H1 (cell line): ENCODE results near the gene SMARCA1. TPM values are rescaled to one million over a fixed set of nuclear protein-coding genes. Genes with fewer than 3 reads are reported as not detected.

Source experiments
- CTCF ChIA-PET: fragments of 300-600 bp; sonication (Branson Sonifier 250); formaldehyde crosslinking; loops from one replicate; lab custom pipeline; 2021; ENCODE audit not compliant: partially characterized antibody; lab: Charles Lee
- POLR2A ChIA-PET: fragments of 300-600 bp; sonication (Branson Sonifier 250); formaldehyde crosslinking; loops from one replicate; lab custom pipeline; 2021; ENCODE audit warnings: inconsistent platforms; ENCODE audit not compliant: partially characterized antibody; lab: Charles Lee
- DNase-seq, 2 experiments: peaks; one replicate each; pipeline versions ENCODE4 v3.0.0 to v3.0.0-alpha.2; 2010 to 2022; ENCODE audit warnings: low spot score in 2 of 2, low read depth in 1 of 2, mixed read lengths in 1 of 2
- FAIRE-seq: peaks from 2 replicates; lab custom pipeline; 2011; peaks lifted over from hg19 to GRCh38; lab: Jason Lieb, UNC
- H2AFZ ChIP-seq: 2 replicates; pipeline ENCODE4 v1.8.1; 2012; ENCODE audit warnings: low read length, inconsistent platforms
- H2AK5ac ChIP-seq: 2 replicates; pipeline ENCODE4 v1.6.1; 2013; ENCODE audit warnings: low read depth, low read length
- H2BK120ac ChIP-seq: replicated peaks from 2 replicates; pipeline ENCODE3; 2013; ENCODE audit warnings: low read depth, low read length, inconsistent platforms
- H2BK12ac ChIP-seq: 2 replicates; pipeline ENCODE4 v1.6.1; 2013; ENCODE audit warnings: low read depth, low read length
- H2BK15ac ChIP-seq: 2 replicates; pipeline ENCODE4 v1.6.1; 2013; ENCODE audit warnings: low read length
- H2BK20ac ChIP-seq: 2 replicates; pipeline ENCODE4 v1.6.1; 2013; ENCODE audit warnings: low read length
- H2BK5ac ChIP-seq: 2 replicates; pipeline ENCODE4 v1.6.1; 2013; ENCODE audit warnings: low read depth, low read length
- H3K14ac ChIP-seq: 2 replicates; pipeline ENCODE4 v1.6.1; 2013; ENCODE audit warnings: inconsistent platforms; ENCODE audit not compliant: insufficient read length
- H3K18ac ChIP-seq: 2 replicates; pipeline ENCODE4 v1.6.1; 2013; ENCODE audit warnings: low read length; ENCODE audit errors: extremely low read depth
- H3K23ac ChIP-seq: 2 replicates; pipeline ENCODE4 v1.6.1; 2013; ENCODE audit warnings: inconsistent platforms; ENCODE audit not compliant: insufficient read length
- H3K23me2 ChIP-seq: 2 replicates; pipeline ENCODE4 v1.6.1; 2013; ENCODE audit warnings: low read depth, low read length
- H3K27ac ChIP-seq: 2 replicates; pipeline ENCODE4 v1.6.1; 2011; ENCODE audit warnings: low read depth, low read length, inconsistent platforms
- H3K27me3 ChIP-seq, 4 experiments: replicated peaks in 1 of 4; 1 replicate in 1 of 4; 2 replicates in 3 of 4; pipeline versions ENCODE4 v1.6.1 to v1.8.1; 2011 to 2013; ENCODE audit warnings: low read length in 3 of 4, mild to moderate bottlenecking in 3 of 4, inconsistent platforms in 2 of 4, mixed read lengths in 2 of 4, moderate library complexity in 1 of 4; ENCODE audit not compliant: control insufficient read depth in 3 of 4, insufficient read depth in 3 of 4; ENCODE audit errors: extremely low read depth in 1 of 4
- H3K36me3 ChIP-seq, 4 experiments: 2 replicates each; pipeline versions ENCODE4 v1.6.1 to v1.8.1; 2011 to 2013; ENCODE audit warnings: mild to moderate bottlenecking in 4 of 4, low read length in 3 of 4, moderate library complexity in 2 of 4, control low read depth in 1 of 4, inconsistent platforms in 1 of 4; ENCODE audit not compliant: insufficient read depth in 4 of 4, control insufficient read depth in 2 of 4
- H3K4ac ChIP-seq: replicated peaks from 2 replicates; pipeline ENCODE3; 2013; ENCODE audit warnings: low read length, low read depth, mixed read lengths, inconsistent platforms; ENCODE audit not compliant: insufficient read length
- H3K4me1 ChIP-seq, 4 experiments: replicated peaks in 1 of 4; 1 replicate in 1 of 4; 2 replicates in 3 of 4; pipeline versions ENCODE4 v1.6.1 to v1.8.1; 2011 to 2013; ENCODE audit warnings: low read length in 3 of 4, inconsistent platforms in 2 of 4, mixed read lengths in 1 of 4; ENCODE audit not compliant: insufficient read depth in 4 of 4, control insufficient read depth in 3 of 4
- H3K4me2 ChIP-seq, 2 experiments: 2 replicates each; pipeline versions ENCODE4 v1.6.1 to v1.8.1; 2011 to 2013; ENCODE audit warnings: low read depth in 2 of 2, low read length in 2 of 2, control low read depth in 1 of 2, inconsistent platforms in 1 of 2, mild to moderate bottlenecking in 1 of 2; ENCODE audit not compliant: insufficient read depth in 1 of 2
- H3K4me3 ChIP-seq, 4 experiments: fragments of 200-600, 300-600 bp in 1 of 4; sonication (generic), shearing (Covaris generic), sonication (Bioruptor Twin) in 1 of 4; 2 replicates each; pipeline versions ENCODE4 v1.5.1 to v1.8.1; 2011 to 2016; ENCODE audit warnings: low read length in 4 of 4, low read depth in 3 of 4, control low read depth in 2 of 4, inconsistent platforms in 2 of 4, mild to moderate bottlenecking in 2 of 4, mixed read lengths in 1 of 4, moderate library complexity in 1 of 4; ENCODE audit not compliant: insufficient read depth in 2 of 4; ENCODE audit errors: extremely low read depth in 1 of 4
- H3K56ac ChIP-seq: replicated peaks from 2 replicates; pipeline ENCODE3; 2013; ENCODE audit warnings: low read depth, mild to moderate bottlenecking, mixed read lengths, low read length, inconsistent platforms; ENCODE audit not compliant: insufficient read length
- H3K79me1 ChIP-seq: 2 replicates; pipeline ENCODE4 v1.6.1; 2013; ENCODE audit warnings: low read depth, low read length, control low read depth
- H3K79me2 ChIP-seq, 2 experiments: 2 replicates each; pipeline versions ENCODE4 v1.6.1 to v1.8.1; 2012 to 2013; ENCODE audit warnings: low read length in 2 of 2, mild to moderate bottlenecking in 2 of 2, inconsistent platforms in 1 of 2; ENCODE audit not compliant: insufficient read depth in 2 of 2, control insufficient read depth in 1 of 2
- H3K9ac ChIP-seq, 4 experiments: replicated peaks in 1 of 4; 1 replicate in 1 of 4; 2 replicates in 3 of 4; pipeline versions ENCODE4 v1.6.1 to v1.8.1; 2011 to 2013; ENCODE audit warnings: low read depth in 3 of 4, low read length in 3 of 4, control low read depth in 2 of 4, mild to moderate bottlenecking in 2 of 4, moderate library complexity in 2 of 4, inconsistent platforms in 1 of 4; ENCODE audit errors: extremely low read depth in 1 of 4
- H3K9me3 ChIP-seq, 2 experiments: 2 replicates each; pipeline versions ENCODE4 v1.6.1 to v1.8.1; 2012 to 2013; ENCODE audit warnings: mild to moderate bottlenecking in 2 of 2, moderate library complexity in 2 of 2, control low read depth in 1 of 2, inconsistent platforms in 1 of 2, low read depth in 1 of 2, low read length in 1 of 2, mixed read lengths in 1 of 2; ENCODE audit not compliant: insufficient read depth in 2 of 2
- H4K20me1 ChIP-seq, 2 experiments: replicated peaks in 1 of 2; 2 replicates each; pipeline versions ENCODE3 to v1.8.1; 2011 to 2013; ENCODE audit warnings: inconsistent platforms in 2 of 2, low read length in 2 of 2, mild to moderate bottlenecking in 1 of 2; ENCODE audit not compliant: insufficient read depth in 2 of 2, control insufficient read depth in 1 of 2
- H4K5ac ChIP-seq: 2 replicates; pipeline ENCODE4 v1.6.1; 2013; ENCODE audit warnings: low read length, low read depth, mixed read lengths, inconsistent platforms; ENCODE audit not compliant: insufficient read length
- H4K8ac ChIP-seq: 2 replicates; pipeline ENCODE4 v1.8.0; 2013; ENCODE audit warnings: mild to moderate bottlenecking, moderate library complexity, low read length, inconsistent platforms; ENCODE audit not compliant: insufficient read depth; ENCODE audit errors: extremely low read depth
- H4K91ac ChIP-seq: replicated peaks from 2 replicates; pipeline ENCODE3; 2013; ENCODE audit warnings: low read length, mixed read lengths, inconsistent platforms; ENCODE audit not compliant: insufficient read length
- BCL11A ChIP-seq, 2 experiments: IDR thresholded peaks; one replicate each; pipeline ENCODE4 v1.6.1; 2011; ENCODE audit warnings: low read depth in 2 of 2, low read length in 2 of 2, mild to moderate bottlenecking in 2 of 2
- KDM4A ChIP-seq: IDR thresholded peaks from one replicate; pipeline ENCODE4 v1.7.1; 2012; ENCODE audit warnings: low read depth, mild to moderate bottlenecking, moderate library complexity, low read length, inconsistent platforms; ENCODE audit not compliant: severe bottlenecking
- RFX5 ChIP-seq: IDR thresholded peaks from 2 replicates; pipeline ENCODE4 v1.6.1; 2011; ENCODE audit warnings: low read depth, low read length, improper control_type of control experiment, borderline replicate concordance
- SRF ChIP-seq: IDR thresholded peaks from 2 replicates; pipeline ENCODE4 v1.6.1; 2011; ENCODE audit warnings: mild to moderate bottlenecking, low read depth, low read length, moderate library complexity
- WGBS, 2 experiments: shearing (Covaris generic) in 1 of 2; methylation state at CpG; one replicate each; pipeline versions ENCODE4 v1.1.6 to v1.1.7; 2013 to 2015; ENCODE audit warnings: low lambda C conversion rate in 2 of 2, mixed read lengths in 2 of 2, inconsistent platforms in 1 of 2, low coverage in 1 of 2, missing lambda C conversion rate in 1 of 2; ENCODE audit not compliant: insufficient replicate concordance in 2 of 2, insufficient coverage in 1 of 2, insufficient read length in 1 of 2; ENCODE audit errors: extremely low coverage in 1 of 2, missing lambda C conversion rate in 1 of 2; 5-methylcytosine and 5-hydroxymethylcytosine counted together
- polyA plus RNA-seq, 7 experiments: library from polyadenylated mRNA; depleted of rRNA in 3 of 7; stranded (reverse) in 5 of 7; unstranded in 2 of 7; fragments of >200 nt in 5 of 7; fragments of 200-250 nt in 2 of 7; gene quantifications; 1 replicate in 5 of 7; 2 replicates in 1 of 7; 4 replicates in 1 of 7; pipeline versions ENCODE4 v1.2.1 to v1.2.3, GENCODE V29; 2011 to 2013; ENCODE audit warnings: missing spikeins in 2 of 7, mixed read lengths in 2 of 7
- total RNA-seq: library from RNA; stranded (reverse); fragmentation: NEBNext Ultra II Directional; extraction: Animal tissue kit (Norgen Biotek cat#: 25700); gene quantifications from 2 replicates; pipeline ENCODE4 v1.2.1, GENCODE V29; 2021

Gene SMARCA1
- total and polyA plus RNA-seq, 2 of the 8 experiments (the other 6 are each of a cell fraction or from before 2014, with no cell fraction given), result 13.1 to 54.4 TPM

DNA sequence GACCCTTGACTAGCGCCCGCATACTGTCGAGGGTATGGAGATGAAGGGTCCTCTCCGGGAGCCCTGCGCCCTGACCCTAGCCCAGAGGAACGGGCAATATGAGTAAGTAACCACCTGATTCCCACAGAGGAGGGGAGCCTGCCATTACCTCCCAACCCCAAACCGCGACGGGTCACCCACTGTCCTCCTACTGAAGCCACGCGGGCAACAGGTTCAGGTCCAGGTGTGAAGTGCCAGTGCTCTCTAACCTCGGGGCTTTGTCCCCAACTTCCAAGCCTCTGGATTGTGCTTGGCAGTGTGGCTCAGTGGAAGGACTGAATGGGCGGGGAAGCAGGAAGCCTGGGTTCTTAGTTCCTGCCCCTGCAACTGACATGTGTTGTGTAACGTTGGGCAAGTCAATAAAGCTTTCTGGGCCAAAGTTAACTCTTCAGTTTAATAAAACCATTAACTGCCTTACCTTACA, 17.5 kb upstream of the SMARCA1 start:
- peak overlapping the region; percentile 69 to 74 for H3K4me2 ChIP-seq
- DNase-seq, result peak in 1 of 2 experiments; percentile 44
- no peak overlapping the region for H2AK5ac ChIP-seq
- H2BK15ac ChIP-seq, result no peak overlapping the region
- H2AFZ ChIP-seq, result no peak overlapping the region
- FAIRE-seq, result no peak
- H3K79me1 ChIP-seq, result no peaks in the 10 kb centered on the region
- H3K79me2 ChIP-seq, result peaks cover 0 to 5% of the 10 kb centered on the region in 2 experiments; a peak in 2 of 4 replicates
- no peak overlapping the region for H2BK12ac ChIP-seq
- no peaks in the 10 kb centered on the region for H3K4me1 ChIP-seq
- WGBS, 2 experiments, result 4% methylated on average over 8 of the region's 14 CpGs; no CpG with 5 or more reads in 1 of the 2 experiments
- peak overlapping the region; percentile 71 for H3K18ac ChIP-seq
- no peak overlapping the region for H3K56ac ChIP-seq
- POLR2A ChIA-PET, result no interaction called here
- no peak overlapping the region for H3K27ac ChIP-seq
- H4K20me1 ChIP-seq, result peaks cover 0 to 1% of the 10 kb centered on the region in 2 experiments
- peaks cover 0 to 3% (median 1%) of the 10 kb centered on the region in 4 experiments; a peak in 2 of 8 replicates for H3K36me3 ChIP-seq
- no peak overlapping the region for H3K4ac ChIP-seq
- peak overlapping the region in 3 of 4 experiments; percentile 4 to 66 (median 60); a peak in 3 of 7 replicates for H3K9ac ChIP-seq
- no peak overlapping the region for H3K14ac ChIP-seq
- H3K4me3 ChIP-seq, result peak overlapping the region; percentile 70 to 86 (median 80)
- no peak overlapping the region for H2BK5ac ChIP-seq
- peak overlapping the region; percentile 9 for H4K5ac ChIP-seq
- CTCF ChIA-PET, result interaction anchor here (1.0 to 1.1 kb wide), 4 partner anchors 12 to 30 kb away, joined by 3 read pairs; partner anchors contain the start of gene SMARCA1
- H4K8ac ChIP-seq, result no peak overlapping the region
- H3K23ac ChIP-seq, result no peak overlapping the region
- peaks cover 3% of the 10 kb centered on the region; the same call in 1 of the 2 replicates for H3K23me2 ChIP-seq
- H3K27me3 ChIP-seq, result no peaks in the 10 kb centered on the region
- H4K91ac ChIP-seq, result no peak overlapping the region
- H3K9me3 ChIP-seq, result no peaks in the 10 kb centered on the region
- TF ChIP-seq SRF, result no peak
- no peak for TF ChIP-seq RFX5
- TF ChIP-seq KDM4A, result peak; percentile 43
- no peak for TF ChIP-seq BCL11A (IDR thresholded peaks at IDR 0.05; ENCODE audit: low read depth in 2 of 2, low read length in 2 of 2)
- no peak overlapping the region for H2BK20ac ChIP-seq
- H2BK120ac ChIP-seq, result no peak overlapping the region
